HepG2 (cell line): ENCODE measurements around the gene ENPP1. TPM values are rescaled to one million over a fixed set of nuclear protein-coding genes. Genes with fewer than 3 reads are reported as not detected.

ENCODE experiments used
- ATAC-seq: fragments of 200-7000 bp; cut with Tn5 transposase; 3 replicates; pipeline ENCODE4 v1.9.1; 2020; ENCODE audit warnings: mild to moderate bottlenecking, moderate library complexity
- BruUV-seq: library from RNA; stranded (reverse); fragments of 400-500 nt; replicated peaks from 2 replicates; lab custom pipeline; 2021; lab: Mats Ljungman, UMichigan
- CTCF ChIA-PET: fragments of 300-600 bp; formaldehyde crosslinking; extraction: SDS; loops from one replicate; lab custom pipeline; 2021; ENCODE audit warnings: low total read pairs, inconsistent platforms, low intra/inter-chr PET ratio; lab: Yijun Ruan, JAX
- POLR2A ChIA-PET: fragments of 350-600 bp; sonication (Branson Sonifier 250); formaldehyde crosslinking; loops from one replicate; lab custom pipeline; 2020; ENCODE audit warnings: antibody characterized with exemption, inconsistent platforms; lab: Yijun Ruan, JAX
- DNase-seq: peaks from one replicate; pipeline ENCODE4 v3.0.0-alpha.2; 2015; ENCODE audit warnings: low spot score
- FAIRE-seq: peaks from 3 replicates; lab custom pipeline; 2011; peaks lifted over from hg19 to GRCh38; lab: Jason Lieb, UNC
- H2AFZ ChIP-seq: one replicate; pipeline ENCODE4 v1.6.1; 2011; ENCODE audit warnings: low read length, inconsistent platforms
- H3K27ac ChIP-seq: fragments of 300-600 bp; 3 replicates; pipeline ENCODE4 v1.8.0; 2011; ENCODE audit warnings: mixed run types, mild to moderate bottlenecking, mixed read lengths, low read length, inconsistent platforms; ENCODE audit not compliant: insufficient read depth; ENCODE audit errors: extremely low read length
- H3K27me3 ChIP-seq, 2 experiments: fragments of 200-600 bp in 1 of 2; 2 replicates in 1 of 2; 3 replicates in 1 of 2; pipeline versions ENCODE4 v1.6.0 to v1.8.0; 2011; ENCODE audit warnings: low read length in 2 of 2, mild to moderate bottlenecking in 2 of 2, moderate library complexity in 2 of 2, inconsistent platforms in 1 of 2; ENCODE audit not compliant: insufficient read depth in 2 of 2, control insufficient read depth in 1 of 2
- H3K36me3 ChIP-seq, 2 experiments: fragments of 200-600 bp in 1 of 2; replicated peaks in 1 of 2; 2 replicates in 1 of 2; 3 replicates in 1 of 2; pipeline versions ENCODE4 v1.5.1 to v1.8.0; 2011; ENCODE audit warnings: low read length in 2 of 2, inconsistent platforms in 1 of 2; ENCODE audit not compliant: insufficient read depth in 2 of 2, control insufficient read depth in 1 of 2
- H3K4me1 ChIP-seq: 2 replicates; pipeline ENCODE4 v1.5.1; 2012; ENCODE audit warnings: low read length, inconsistent platforms; ENCODE audit not compliant: insufficient read depth
- H3K4me2 ChIP-seq: 2 replicates; pipeline ENCODE4 v1.6.0; 2011; ENCODE audit warnings: low read depth, low read length, inconsistent platforms
- H3K4me3 ChIP-seq, 3 experiments: fragments of 200-600 bp in 1 of 3; sonication (generic), shearing (Covaris generic) in 1 of 3; replicated peaks in 1 of 3; 2 replicates each; pipeline ENCODE4 v1.5.1; 2011 to 2016; ENCODE audit warnings: low read length in 3 of 3, inconsistent platforms in 2 of 3, low read depth in 2 of 3, mild to moderate bottlenecking in 2 of 3, control low read depth in 1 of 3, mixed read lengths in 1 of 3; ENCODE audit not compliant: insufficient read depth in 1 of 3
- H3K79me2 ChIP-seq: one replicate; pipeline ENCODE4 v1.6.1; 2011; ENCODE audit warnings: low read length, inconsistent platforms; ENCODE audit not compliant: insufficient read depth
- H3K9ac ChIP-seq: 2 replicates; pipeline ENCODE4 v1.6.0; 2011; ENCODE audit warnings: mild to moderate bottlenecking, low read depth, low read length, inconsistent platforms; ENCODE audit not compliant: insufficient read depth
- H3K9me3 ChIP-seq: 2 replicates; pipeline ENCODE4 v1.5.1; 2012; ENCODE audit warnings: mild to moderate bottlenecking, low read length
- H4K20me1 ChIP-seq: 2 replicates; pipeline ENCODE4 v1.6.0; 2011; ENCODE audit warnings: inconsistent platforms, mild to moderate bottlenecking, low read length, moderate library complexity; ENCODE audit not compliant: insufficient read depth
- DMAP1 ChIP-seq: IDR thresholded peaks from 2 replicates; pipeline ENCODE4 v1.6.1; 2016
- ZNF275 ChIP-seq: sonication (generic); formaldehyde crosslinking; IDR thresholded peaks from 2 replicates; pipeline ENCODE4 v1.8.0; 2022; ENCODE audit warnings: missing genetic modification reagents, mild to moderate bottlenecking, inconsistent platforms, borderline replicate concordance
- ZNF512B ChIP-seq: sonication (generic); formaldehyde crosslinking; IDR thresholded peaks from 2 replicates; pipeline ENCODE4 v1.5.1; 2020; ENCODE audit warnings: missing genetic modification reagents, mild to moderate bottlenecking, borderline replicate concordance
- WGBS: methylation state at CpG from one replicate; pipeline ENCODE4 v1.1.6; 2017; ENCODE audit warnings: low lambda C conversion rate; 5-methylcytosine and 5-hydroxymethylcytosine counted together
- in situ Hi-C: cut with HindIII; loops from 2 replicates; pipeline ENCODE4 v1.10.0; 2017; ENCODE audit warnings: low pct_unique_long_range_greater_than_20kb; ENCODE audit not compliant: extremely low pct_ligation_motif_present
- intact Hi-C: fragments of 100-400 bp; cut with micrococcal nuclease; formaldehyde crosslinking; loops from one replicate; pipeline ENCODE4 v1.10.0; 2022; ENCODE audit not compliant: unreplicated experiment
- polyA plus RNA-seq, 8 experiments: library from polyadenylated mRNA; depleted of rRNA in 3 of 8; stranded (reverse) in 7 of 8; unstranded in 1 of 8; fragments of >200 nt; fragmentation: Illumina TruSeq in 4 of 8; extraction: Trizol in 4 of 8; gene quantifications; 2 replicates each; pipeline versions ENCODE4 v1.2.1 to v1.2.3, GENCODE V29; 2011 to 2016; ENCODE audit warnings: low read depth in 4 of 8, missing spikeins in 1 of 8, mixed read lengths in 1 of 8; ENCODE audit not compliant: insufficient read depth in 1 of 8
- total RNA-seq, 5 experiments: library from RNA; depleted of rRNA; stranded (reverse); fragments of >200 nt; fragmentation: Illumina TruSeq; extraction: Trizol; gene quantifications; 2 replicates each; pipeline ENCODE4 v1.2.3, GENCODE V29; 2016; ENCODE audit warnings: low read depth in 1 of 5

Gene ENPP1
- total and polyA plus RNA-seq, 2 of the 13 experiments (the other 11 are each of a cell fraction or from before 2014, with no cell fraction given) = 56.5 to 160 TPM

DNA sequence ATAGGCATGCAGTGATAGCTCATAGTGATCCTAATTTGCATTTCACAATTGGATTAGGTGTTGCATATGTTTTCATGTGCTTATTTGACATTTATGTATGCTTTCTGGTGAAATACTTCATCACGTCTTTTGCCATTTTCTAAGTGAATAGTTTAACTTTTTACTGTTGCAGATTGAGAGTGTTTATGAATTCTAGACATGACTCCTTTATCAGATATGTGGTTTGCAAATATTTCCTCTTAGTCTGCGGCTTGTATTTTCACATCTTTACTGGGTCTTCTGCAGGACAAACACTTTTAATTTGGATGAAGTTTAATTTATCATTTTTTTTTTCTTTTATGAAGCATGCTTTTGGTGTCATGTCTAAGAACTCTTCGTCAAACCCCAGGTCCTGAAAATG is 104.1 kb downstream of the ENPP1 start:
- ChIA-PET CTCF (no interaction called here), POLR2A (no interaction called here)
- no peaks in the 10 kb centered on the region for H3K9me3 ChIP-seq
- FAIRE-seq (no peak), ATAC-seq (no peak), DNase-seq (no peak)
- in situ Hi-C loops = loop anchor here (5.0 kb wide), 1 partner anchor 220 kb away; no protein-coding TSS in a partner anchor
- no peaks in the 10 kb centered on the region for H3K36me3 ChIP-seq
- BruUV-seq = no TSS peak
- no peaks in the 10 kb centered on the region for H3K27me3 ChIP-seq
- no peak overlapping the region for H3K9ac ChIP-seq
- H3K4me2 ChIP-seq = no peak overlapping the region
- H3K4me1 ChIP-seq = peaks cover 17% of the 10 kb centered on the region
- H3K79me2 ChIP-seq = no peaks in the 10 kb centered on the region
- no peak overlapping the region for H2AFZ ChIP-seq
- no peak overlapping the region for H3K27ac ChIP-seq
- intact Hi-C loops = loop anchor here (2.0 kb wide), 2 partner anchors 103 to 219 kb away; partner anchors contain the start of gene ENPP1
- TF ChIP-seq DMAP1 (CRISPR knock-in tag) = no peak
- no peak for TF ChIP-seq ZNF275 (CRISPR knock-in tag)
- TF ChIP-seq ZNF512B (CRISPR knock-in tag) = no peak
- H3K4me3 ChIP-seq = no peak overlapping the region
- no peaks in the 10 kb centered on the region for H4K20me1 ChIP-seq
- 51% methylated on average over 3 of the region's 3 CpGs for WGBS
